NCI-H2107 treated with DMSO at 0.1 percent for 48 hours (cell line): Measurements from ENCODE around the gene CNTN1.

Source experiments
- DNase-seq: peaks from one replicate; lab custom pipeline; 2025; ENCODE audit not compliant: unreplicated experiment; lab: John Stamatoyannopoulos, UW

Gene CNTN1

GRCh38 chr12:40957417-40957816 is 265.2 kb downstream of the CNTN1 start:
- no peak for DNase-seq

DNA sequence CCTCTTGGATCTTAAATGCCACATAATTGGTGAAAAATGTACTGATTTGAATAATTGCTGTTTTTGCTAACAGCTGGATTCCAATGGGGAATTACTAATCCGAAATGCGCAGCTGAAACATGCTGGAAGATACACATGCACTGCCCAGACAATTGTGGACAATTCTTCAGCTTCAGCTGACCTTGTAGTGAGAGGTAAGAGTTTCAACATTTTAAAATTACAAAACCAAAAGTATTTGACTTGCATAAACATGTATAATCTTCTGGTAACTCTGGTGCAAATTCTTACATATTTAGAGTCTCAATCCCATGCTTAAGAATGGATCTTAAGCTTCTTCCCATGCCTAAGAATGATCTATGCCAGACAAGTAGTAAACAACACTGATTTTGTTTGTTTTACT is 266.8 kb downstream of the CNTN1 start:
- no peak for DNase-seq

DNA sequence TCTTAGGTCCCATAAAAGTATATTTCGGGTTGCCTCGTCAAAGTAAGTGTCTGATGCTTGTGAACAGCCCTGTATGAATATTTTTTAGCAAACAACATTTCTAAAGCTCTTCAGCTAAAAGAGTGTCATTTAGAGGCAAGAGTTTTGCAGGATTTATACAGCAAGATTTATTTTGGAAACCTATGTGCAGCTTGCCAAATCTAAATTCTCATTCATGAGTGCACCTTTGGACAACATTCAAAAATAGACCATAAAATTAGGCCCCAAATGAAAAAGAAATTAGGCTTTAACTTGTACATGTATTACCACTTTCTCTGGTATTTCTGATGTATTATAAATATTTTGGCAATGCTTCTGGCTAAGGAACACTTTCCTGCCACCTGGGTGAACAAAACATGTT is 271.5 kb downstream of the CNTN1 start:
- no peak for DNase-seq

DNA sequence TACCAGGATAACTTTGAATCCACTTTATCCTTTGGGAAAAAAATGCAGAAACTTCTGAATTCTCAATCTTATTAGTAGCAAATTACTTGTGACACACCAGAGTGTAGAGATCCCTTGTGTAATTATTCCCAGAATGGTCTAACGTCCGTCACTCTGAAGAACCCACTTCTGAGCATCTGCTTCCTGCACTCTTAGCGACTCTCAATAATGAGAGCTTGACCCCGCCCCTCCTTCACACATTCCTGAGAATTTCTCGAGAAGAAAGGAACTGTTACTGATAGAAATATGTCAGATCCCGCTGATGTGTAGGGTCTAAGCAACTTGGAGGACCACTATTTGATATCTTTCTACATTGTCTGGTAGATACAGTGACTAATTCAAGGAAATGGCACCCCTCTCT is 277.6 kb downstream of the CNTN1 start:
- DNase-seq = no peak

GRCh38 chr12:40970320-40970907 is 278.2 kb downstream of the CNTN1 start:
- no peak for DNase-seq

- DNase-seq = no peak
Measured at GRCh38 chr12:40971911-40972310, 279.7 kb downstream of the CNTN1 start.

DNA sequence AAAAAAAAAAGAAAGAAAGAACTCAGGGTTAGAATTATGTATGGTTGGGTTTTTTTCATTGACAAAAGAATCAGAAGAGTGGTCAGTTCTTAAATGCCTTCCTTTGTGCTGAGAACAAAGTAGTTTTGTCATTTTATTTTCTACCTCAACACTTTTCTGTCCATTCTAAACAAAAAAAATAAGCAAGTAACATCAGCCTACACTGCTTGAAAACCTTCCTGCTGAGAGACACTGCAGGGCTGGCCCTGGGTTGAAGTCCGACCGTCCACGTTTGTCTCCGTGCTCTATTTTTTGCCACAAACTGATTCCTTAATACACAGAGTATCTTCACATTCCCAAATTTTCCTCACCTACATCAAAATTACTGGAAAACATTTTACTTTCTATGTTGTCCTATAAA is 284.3 kb downstream of the CNTN1 start:
- DNase-seq = no peak

DNA sequence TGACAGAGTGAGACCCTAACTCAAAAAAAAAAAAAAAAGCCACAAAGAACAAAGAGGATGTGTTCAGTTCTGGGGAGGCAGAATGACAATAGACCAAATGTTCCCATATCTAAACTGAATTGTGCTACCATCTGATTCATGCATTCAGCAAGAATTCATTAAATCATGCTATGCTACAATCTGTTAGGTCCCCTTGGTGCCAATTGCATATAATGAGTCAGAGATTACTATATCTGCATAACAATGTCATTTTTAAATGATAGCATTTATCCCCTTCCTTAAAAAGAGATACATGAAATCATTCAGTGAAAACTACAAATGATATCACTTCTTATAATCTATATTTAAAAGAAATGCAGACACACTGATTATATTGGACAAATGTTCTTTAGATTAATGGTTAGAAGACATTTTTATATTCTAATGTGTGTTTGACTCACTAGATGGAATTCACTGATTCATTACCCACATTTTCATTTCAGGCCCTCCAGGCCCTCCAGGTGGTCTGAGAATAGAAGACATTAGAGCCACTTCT is 288.3 kb downstream of the CNTN1 start:
- DNase-seq = no peak

- DNase-seq = no peak
Measured at GRCh38 chr12:40986001-40986400, 293.8 kb downstream of the CNTN1 start.

GRCh38 chr12:40988355-40988754 is 296.1 kb downstream of the CNTN1 start:
- no peak for DNase-seq

DNA sequence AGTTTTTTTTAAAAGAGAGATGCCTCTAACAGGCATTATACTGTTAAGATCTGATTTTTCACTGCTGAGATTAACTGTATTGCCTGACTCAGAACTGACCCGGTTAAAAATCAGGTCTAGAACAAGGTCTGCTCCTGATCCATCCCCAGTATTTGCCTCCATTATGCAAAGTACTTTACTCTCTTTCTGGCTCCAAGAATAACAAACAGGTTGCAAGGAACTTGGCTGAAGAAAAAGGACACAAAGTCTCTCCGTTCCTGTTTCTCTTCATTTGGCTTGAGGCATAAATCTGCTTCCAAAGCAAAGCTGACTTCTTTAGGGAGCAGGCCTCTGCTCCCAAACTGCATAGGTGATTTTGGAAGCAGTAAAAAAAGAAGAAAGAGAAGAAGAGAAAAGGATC is 296.6 kb downstream of the CNTN1 start:
- no peak for DNase-seq

DNA sequence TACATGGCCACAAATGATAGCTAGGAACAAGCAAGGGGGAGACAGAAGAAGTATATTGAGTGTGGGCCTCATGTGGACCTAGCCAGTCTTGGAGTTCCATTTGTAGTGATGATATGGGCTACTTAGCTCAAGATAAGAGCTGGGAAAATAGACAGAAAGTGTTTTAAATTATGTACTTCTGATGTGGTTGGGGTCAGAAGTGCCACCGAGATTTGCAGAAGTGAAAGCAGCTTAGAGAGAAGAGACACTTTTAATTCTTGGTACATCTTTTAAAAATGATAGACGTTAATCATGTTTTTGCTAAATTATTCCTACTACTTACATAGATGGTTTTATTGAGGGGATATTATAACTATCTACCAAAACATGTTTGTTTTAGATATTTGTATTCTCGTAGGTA is 297.5 kb downstream of the CNTN1 start:
- no peak for DNase-seq

- DNase-seq = no peak
Measured at GRCh38 chr12:40992158-40992557, 299.9 kb downstream of the CNTN1 start.

- no peak for DNase-seq
Measured at GRCh38 chr12:40992674-40993073, 300.4 kb downstream of the CNTN1 start.

DNA sequence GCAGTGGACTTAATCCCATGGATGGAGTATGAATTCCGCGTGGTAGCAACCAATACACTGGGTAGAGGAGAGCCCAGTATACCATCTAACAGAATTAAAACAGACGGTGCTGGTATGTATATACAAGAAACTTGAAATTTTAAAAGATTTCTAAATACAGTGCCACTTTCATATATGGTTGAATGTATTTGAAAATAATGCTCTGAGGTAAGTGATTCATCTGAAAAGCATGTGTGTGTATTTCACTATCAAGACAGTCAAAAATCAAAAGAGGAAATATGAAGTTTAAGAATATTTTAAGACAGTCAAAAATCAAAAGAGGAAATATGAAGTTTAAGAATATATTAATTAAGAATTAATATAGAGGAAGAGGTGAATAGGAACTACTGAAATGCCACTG is 300.9 kb downstream of the CNTN1 start:
- no peak for DNase-seq

GRCh38 chr12:40996091-40996490 is 303.9 kb downstream of the CNTN1 start:
- DNase-seq = no peak

- DNase-seq = no peak
Measured at GRCh38 chr12:40999210-40999609, 307.0 kb downstream of the CNTN1 start.

DNA sequence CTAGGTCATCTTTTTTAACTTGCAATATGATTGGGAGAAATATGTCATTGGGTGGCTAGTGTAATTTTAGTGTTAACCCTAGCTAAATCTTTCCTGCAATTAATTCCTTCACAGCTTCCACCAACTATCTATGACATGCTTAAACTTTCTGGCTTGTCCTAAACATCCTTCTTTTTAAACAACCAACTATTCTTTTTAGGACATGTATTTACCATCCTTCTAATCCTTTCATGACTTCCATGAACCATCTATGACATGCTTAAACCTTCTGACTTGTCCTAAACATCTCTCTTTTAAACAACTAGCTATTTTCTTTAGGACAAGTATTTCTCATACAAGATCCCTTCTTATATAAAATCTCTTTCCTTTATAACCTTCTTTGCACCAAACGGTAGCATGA is 316.2 kb downstream of the CNTN1 start:
- no peak for DNase-seq

GRCh38 chr12:41011939-41012338 is 319.7 kb downstream of the CNTN1 start:
- DNase-seq = no peak

DNA sequence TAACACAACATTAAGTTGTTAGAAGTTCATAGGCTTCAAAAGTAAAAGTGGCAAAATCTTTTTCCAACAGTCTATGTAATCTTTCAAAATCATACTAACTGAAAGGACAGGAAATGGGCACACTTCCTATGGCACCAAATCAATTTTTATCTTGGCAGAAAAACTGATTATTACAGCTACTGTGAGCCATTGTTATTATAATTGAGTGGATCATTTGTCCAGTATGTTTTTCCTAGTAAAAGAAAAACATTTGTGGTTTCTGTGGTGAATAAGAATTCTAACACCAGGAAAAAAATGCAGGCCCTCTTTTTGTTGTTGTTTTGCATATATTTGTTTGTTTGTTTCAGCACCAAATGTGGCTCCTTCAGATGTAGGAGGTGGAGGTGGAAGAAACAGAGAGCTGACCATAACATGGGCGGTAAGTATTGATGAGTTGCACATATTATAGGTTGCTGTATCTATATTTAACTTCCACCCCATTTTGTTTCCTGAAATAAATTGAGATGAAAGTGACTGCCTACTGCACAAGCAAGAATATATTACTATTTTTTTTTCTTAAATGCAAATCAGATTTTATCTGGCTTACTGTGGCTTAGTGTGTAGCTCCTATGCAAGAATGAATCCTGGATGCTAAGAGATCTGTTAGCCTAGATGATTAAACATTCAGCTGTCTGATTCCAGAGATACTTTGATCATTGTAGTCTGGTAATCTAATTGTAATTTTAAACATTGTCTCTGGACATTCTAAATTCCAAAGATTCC is 321.8 kb downstream of the CNTN1 start:
- DNase-seq = no peak

DNA sequence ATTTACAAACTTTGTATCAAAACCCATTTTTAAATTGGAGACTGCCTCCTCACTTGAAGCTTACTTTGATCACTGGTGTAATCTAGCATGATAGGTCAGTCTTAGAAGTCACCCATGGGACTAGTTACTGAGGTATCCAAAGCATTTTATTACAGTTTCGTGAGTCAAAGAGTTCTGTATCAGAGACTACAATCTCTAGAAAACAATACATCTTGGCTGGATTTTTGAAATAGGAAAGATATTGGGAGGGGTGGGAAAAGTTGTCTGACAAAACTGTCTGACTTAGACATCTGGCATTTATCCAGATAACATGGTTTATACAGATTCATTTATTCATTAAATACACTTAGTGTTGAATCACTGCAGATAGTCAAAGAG is 322.4 kb downstream of the CNTN1 start:
- DNase-seq = no peak

- no peak for DNase-seq
Measured at GRCh38 chr12:41018010-41018409, 325.8 kb downstream of the CNTN1 start.

GRCh38 chr12:41019461-41019860 is 327.2 kb downstream of the CNTN1 start:
- no peak for DNase-seq
